ENCODE data around the gene NGB.
"Not testable (repeated sequence)": the region's sequence is repeated elsewhere in the genome, so short reads cannot be mapped to it uniquely, and the experiment has no call there.

GRCh38 chr14:77318756-77319155, 47.8 kb upstream of the NGB start:
- not testable (repeated sequence) for TF ChIP-seq ATF3 (IDR thresholded peaks at IDR 0.05); CTCF (IDR thresholded peaks at IDR 0.05 in 2 of 3, conservative IDR thresholded peaks at IDR 0.05 in 1 of 3; ENCODE audit: borderline replicate concordance in 1 of 3, insufficient read depth in 1 of 3, low read depth in 2 of 3, low read length in 2 of 3); MAX (IDR thresholded peaks at IDR 0.05); REST (IDR thresholded peaks at IDR 0.05; ENCODE audit: low read depth); SP1 (IDR thresholded peaks at IDR 0.05; ENCODE audit: low read depth); POLR2A (IDR thresholded peaks at IDR 0.05; ENCODE audit: borderline replicate concordance, extremely low read depth, insufficient read depth, insufficient read length); EZH2 (IDR thresholded peaks at IDR 0.05); SRF (IDR thresholded peaks at IDR 0.05; ENCODE audit: low read depth); RAD21 (IDR thresholded peaks at IDR 0.05; ENCODE audit: low read depth)

Data from HCT116 (cell line).